Subcutaneous adipose tissue (tissue), 4 donors: Measurements from ENCODE around the gene ST6GALNAC2. TPM values are rescaled to one million over a fixed set of nuclear protein-coding genes. Genes with fewer than 3 reads are reported as not detected.

ENCODE experiments used
- CTCF ChIP-seq: fragments of 450-650 bp; IDR thresholded peaks from one replicate; pipeline ENCODE4 v1.5.1; 2016; ENCODE audit warnings: low read depth, mild to moderate bottlenecking, control low read depth, antibody characterized with exemption, moderate library complexity
- total RNA-seq, 4 donors: library from RNA; depleted of rRNA; stranded (reverse); fragments of >200 nt; gene quantifications; one replicate each; pipeline ENCODE4 v1.1.0, GENCODE V29; 2016

The ST6GALNAC2 gene
- total RNA-seq, 4 donors from 2014 or later = 4.2 to 18.0 (median 12.7) TPM

- TF ChIP-seq CTCF = no peak
Measured at GRCh38 chr17:76593959-76594358, 8.3 kb upstream of the ST6GALNAC2 start.

DNA sequence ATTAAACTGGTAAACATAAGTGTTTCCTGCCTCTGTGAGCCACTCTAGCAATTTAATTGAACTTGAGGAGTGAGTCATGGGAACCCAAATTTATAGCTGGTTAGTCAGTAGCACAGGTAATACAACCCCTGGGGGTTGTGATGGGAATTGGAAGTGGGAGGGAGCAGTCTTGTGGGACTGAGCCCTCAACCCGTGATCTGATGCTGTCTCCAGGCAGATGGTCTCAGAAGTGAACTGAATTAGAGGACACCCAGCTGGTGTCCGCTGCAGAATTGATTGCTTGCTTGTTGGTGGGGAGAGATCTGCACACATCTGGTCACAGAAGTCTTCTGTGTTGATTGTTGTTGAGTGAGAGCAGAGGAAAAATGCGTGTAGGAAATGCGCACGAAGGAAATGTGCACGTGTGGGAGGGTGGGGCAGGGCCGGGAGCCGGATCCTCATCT, 7.7 kb upstream of the ST6GALNAC2 start:
- TF ChIP-seq CTCF = no peak

DNA sequence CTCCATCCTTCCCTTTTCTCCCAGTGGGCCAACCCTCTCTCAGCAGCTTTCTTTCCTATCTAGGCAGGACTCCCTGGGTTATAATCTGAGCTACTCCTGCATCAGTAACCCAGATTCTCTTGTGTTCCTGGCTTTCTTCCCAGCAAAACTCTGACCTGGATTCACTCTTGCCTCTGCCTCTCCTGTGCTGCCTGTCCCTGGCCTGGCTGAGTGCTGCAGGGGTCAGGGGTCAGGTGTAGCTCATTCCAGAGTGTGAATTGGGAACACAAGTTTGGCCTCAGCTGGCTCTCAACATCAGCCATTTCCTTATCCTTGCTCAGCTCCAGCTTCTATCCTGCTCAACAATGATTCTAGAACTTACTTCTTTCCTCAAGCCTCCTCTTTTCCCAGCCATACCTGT, 2.5 kb upstream of the ST6GALNAC2 start:
- TF ChIP-seq CTCF = no peak

DNA sequence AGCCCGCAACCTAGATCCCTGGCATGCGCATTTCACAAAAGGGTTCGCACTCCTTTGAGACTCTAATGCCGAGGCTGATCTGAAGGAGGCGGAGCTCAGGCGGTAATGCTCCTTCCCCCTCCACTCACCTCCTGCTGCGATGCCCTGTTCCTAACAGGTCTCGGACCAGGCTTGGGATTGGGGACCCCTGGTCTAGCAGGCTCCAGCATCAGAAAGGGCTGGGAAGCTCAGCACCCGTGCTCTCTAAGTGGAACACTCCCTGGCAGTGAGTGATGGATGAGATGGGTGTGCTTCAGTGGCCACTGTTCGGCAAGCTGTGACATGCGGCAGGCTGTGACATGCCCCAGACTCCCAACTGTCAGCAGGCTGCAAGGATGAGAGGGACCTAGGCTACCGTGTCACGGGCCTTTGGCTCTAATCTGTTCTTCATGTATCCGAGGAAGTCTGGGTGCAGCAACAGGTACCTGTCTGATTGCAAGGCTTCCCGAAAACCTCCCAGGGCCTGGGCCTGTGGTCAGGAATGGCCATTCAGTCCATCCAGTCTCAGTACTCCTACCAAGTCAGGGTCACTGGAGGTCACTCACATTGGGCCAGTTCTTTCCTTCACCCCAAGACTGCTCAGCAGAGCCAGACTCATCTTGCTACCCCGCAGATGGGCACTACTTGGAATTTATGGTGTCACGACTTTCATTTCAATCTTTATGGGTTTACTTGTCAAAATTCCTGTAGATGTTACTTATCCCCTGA, 1.3 kb upstream of the ST6GALNAC2 start:
- no peak for TF ChIP-seq CTCF

DNA sequence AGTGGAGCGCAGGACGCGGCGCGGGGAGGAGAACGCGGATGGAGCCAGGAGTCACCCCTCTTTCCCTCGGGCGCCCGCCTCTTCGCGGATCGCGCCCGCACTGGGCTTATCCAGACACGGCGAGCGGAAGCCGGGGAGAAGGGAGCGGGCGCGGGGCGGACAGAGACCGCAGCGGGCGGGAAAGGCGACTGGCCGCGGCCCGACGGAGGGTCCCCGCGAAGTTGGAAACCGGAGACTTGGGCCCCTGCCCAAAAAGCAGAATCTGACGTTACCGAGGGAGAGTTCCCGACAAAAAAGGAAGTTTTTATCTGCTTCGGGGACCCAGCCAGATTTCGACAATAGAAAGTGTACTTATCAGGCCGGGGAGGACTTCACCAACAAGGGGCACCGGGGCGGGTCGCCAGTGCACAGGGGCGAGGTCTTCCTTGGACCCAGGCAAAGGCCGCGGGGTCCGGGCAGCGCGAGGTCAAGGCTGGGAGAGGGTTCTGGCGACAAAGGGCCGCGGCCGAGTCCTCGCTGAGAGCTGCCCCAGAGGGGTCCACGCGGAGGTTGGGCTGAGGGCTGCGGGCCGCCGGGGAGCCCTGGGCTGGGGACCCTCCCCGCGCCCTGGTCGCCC, 519 bp downstream of the ST6GALNAC2 start:
- TF ChIP-seq CTCF = no peak

DNA sequence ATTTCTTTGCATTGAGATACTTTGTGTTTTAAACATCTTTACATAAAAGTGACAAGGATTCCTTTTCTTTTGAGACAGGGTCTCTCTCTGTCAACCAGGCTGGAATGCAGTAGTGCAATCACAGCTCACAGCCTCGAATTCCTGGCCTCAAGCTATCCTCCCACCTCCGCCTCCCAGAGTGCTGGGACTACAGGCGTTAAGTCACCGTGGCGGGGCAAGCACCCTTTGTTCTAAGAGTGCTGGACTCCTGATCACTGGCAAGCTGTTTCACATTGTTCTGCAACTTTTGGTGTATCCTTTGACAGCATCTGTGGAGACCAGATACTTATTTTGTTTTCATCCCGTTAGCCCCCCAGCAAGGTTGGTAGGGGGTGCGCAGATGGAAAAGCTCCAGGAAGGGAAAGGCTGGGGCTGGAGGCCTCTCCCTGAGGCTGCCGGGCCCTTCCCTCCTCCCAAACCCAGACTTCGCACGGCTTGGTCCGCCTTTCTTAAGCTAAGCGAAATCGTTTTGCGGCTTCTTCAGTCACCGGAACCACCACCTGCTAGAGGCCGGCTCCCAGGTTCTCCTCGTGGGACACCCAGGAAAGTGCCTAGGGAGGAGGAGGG, 1.1 kb downstream of the ST6GALNAC2 start:
- no peak for TF ChIP-seq CTCF

DNA sequence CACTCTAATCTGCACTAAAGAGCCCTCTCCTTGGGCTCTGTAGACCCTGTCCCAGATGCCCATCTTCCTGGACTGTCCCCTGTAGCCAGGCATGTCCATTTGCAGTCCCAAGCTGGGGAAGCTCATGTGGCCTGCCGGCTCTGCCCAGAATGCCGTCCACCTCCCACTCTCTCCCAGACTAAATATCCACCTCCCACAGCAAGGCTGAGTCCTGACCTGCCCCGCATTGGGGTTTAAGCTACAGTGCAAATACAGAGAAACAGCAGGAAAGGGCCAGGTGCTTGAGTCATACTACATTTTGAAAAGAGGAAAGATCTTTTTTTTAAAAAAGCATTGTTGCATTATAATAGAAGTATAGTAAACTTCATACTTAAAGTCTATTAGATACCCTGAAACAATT, 3.0 kb downstream of the ST6GALNAC2 start:
- no peak for TF ChIP-seq CTCF
